Esophagus squamous epithelium (tissue), 5 donors: Measurements from ENCODE around the gene TMEM196. TPM values are rescaled to one million over a fixed set of nuclear protein-coding genes. Genes with fewer than 3 reads are reported as not detected.

Experiments
- DNase-seq: peaks from one replicate; lab custom pipeline; 2025; lab: John Stamatoyannopoulos, UW
- H3K27ac ChIP-seq, 4 donors: fragments of 200-600 bp; sonication (generic); one replicate each; pipeline ENCODE4 v1.5.1; 2016 to 2019; ENCODE audit warnings: mild to moderate bottlenecking in 1 of 4
- H3K27me3 ChIP-seq, 4 donors: fragments of 200-600 bp; sonication (generic); 1 replicate in 3 of 4; 2 replicates in 1 of 4; pipeline versions ENCODE4 v1.5.1 to v1.6.0; 2017 to 2021; ENCODE audit warnings: antibody characterized with exemption in 1 of 4
- H3K36me3 ChIP-seq, 3 donors: fragments of 200-600 bp; sonication (generic); one replicate each; pipeline ENCODE4 v1.5.1; 2016 to 2019
- H3K4me1 ChIP-seq, 3 donors: fragments of 200-600 bp; sonication (generic); one replicate each; pipeline ENCODE4 v1.5.1; 2017 to 2019
- H3K4me3 ChIP-seq, 4 donors: fragments of 200-600 bp; sonication (generic); 1 replicate in 3 of 4; 2 replicates in 1 of 4; pipeline ENCODE4 v1.5.1; 2016 to 2019; ENCODE audit warnings: mild to moderate bottlenecking in 2 of 4, moderate library complexity in 1 of 4
- H3K9me3 ChIP-seq, 3 donors: fragments of 200-600 bp; sonication (generic); one replicate each; pipeline ENCODE4 v1.5.1; 2016 to 2019
- CTCF ChIP-seq, 6 experiments: fragments of 450-650 bp in 4 of 6; fragments of 200-600 bp in 2 of 6; sonication (generic) in 2 of 6; IDR thresholded peaks; one replicate each; pipeline ENCODE4 v1.5.1; 2016 to 2019; ENCODE audit warnings: antibody characterized with exemption in 6 of 6, mild to moderate bottlenecking in 4 of 6, moderate library complexity in 4 of 6
- POLR2A ChIP-seq, 4 donors: fragments of 450-650 bp; IDR thresholded peaks; one replicate each; pipeline ENCODE4 v1.6.1; 2017; ENCODE audit warnings: antibody characterized with exemption in 4 of 4, mild to moderate bottlenecking in 4 of 4, moderate library complexity in 3 of 4
- WGBS, 2 donors: methylation state at CpG; one replicate each; pipeline ENCODE4 v1.1.5; 2018; 5-methylcytosine and 5-hydroxymethylcytosine counted together
- intact Hi-C: fragments of 100-400 bp; cut with DNase I; formaldehyde crosslinking; loops from one replicate; pipeline ENCODE4 v1.15.0; 2022
- total RNA-seq, 4 donors: library from RNA; depleted of rRNA; stranded (reverse); fragments of >200 nt; gene quantifications; one replicate each; pipeline ENCODE4 v1.1.0, GENCODE V29; 2016
- donor health status: DM: yes; HTN: yes; CAD: no.

TMEM196 gene
- total RNA-seq, 4 donors from 2014 or later, result not detected

GRCh38 chr7:19728716-19729115 lies 44.7 kb downstream of the TMEM196 start:
- no peak for TF ChIP-seq POLR2A (IDR thresholded peaks at IDR 0.05)
- no peak for TF ChIP-seq CTCF (IDR thresholded peaks at IDR 0.05)
- peaks cover 0 to 14% (median 0%) of the 10 kb centered on the region in 4 donors for H3K27me3 ChIP-seq
- WGBS, 2 donors, result 54 to 68% methylated on average over 3 of the region's 3 CpGs
- no peaks in the 10 kb centered on the region for H3K9me3 ChIP-seq
- H3K4me1 ChIP-seq, result no peaks in the 10 kb centered on the region
- intact Hi-C loops, result no loop called here
- H3K36me3 ChIP-seq, result no peaks in the 10 kb centered on the region
- DNase-seq, result no peak
- H3K4me3 ChIP-seq, result no peak overlapping the region
- no peak overlapping the region for H3K27ac ChIP-seq

- Histone ChIP-seq H3K27me3 (peaks cover 0 to 10% (median 0%) of the 10 kb centered on the region in 4 donors), H3K9me3 (no peaks in the 10 kb centered on the region)
Observed at GRCh38 chr7:19725770-19726169, 47.6 kb downstream of the TMEM196 start.

GRCh38 chr7:19715499-19715898 lies 57.9 kb downstream of the TMEM196 start:
- DNase-seq, result no peak
- intact Hi-C loops, result loop anchor here (10.0 kb wide), 1 partner anchor 879 kb away; no protein-coding TSS in a partner anchor
- Histone ChIP-seq H3K9me3 (no peaks in the 10 kb centered on the region), H3K4me1 (no peaks in the 10 kb centered on the region), H3K4me3 (no peak overlapping the region), H3K27me3 (no peaks in the 10 kb centered on the region), H3K36me3 (no peaks in the 10 kb centered on the region), H3K27ac (no peak overlapping the region)
- 32 to 33% methylated on average over 1 of the region's 1 CpG for WGBS, 2 donors
- TF ChIP-seq POLR2A (IDR thresholded peaks at IDR 0.05) (no peak), CTCF (IDR thresholded peaks at IDR 0.05) (no peak)

More at GRCh38 chr7:19725770-19726169, 47.6 kb downstream of the TMEM196 start:
- Histone ChIP-seq H3K36me3 (no peaks in the 10 kb centered on the region), H3K4me1 (no peaks in the 10 kb centered on the region), H3K27ac (no peak overlapping the region), H3K4me3 (no peak overlapping the region)
- 68 to 71% methylated on average over 5 of the region's 5 CpGs for WGBS, 2 donors
- TF ChIP-seq CTCF (IDR thresholded peaks at IDR 0.05) (no peak), POLR2A (IDR thresholded peaks at IDR 0.05) (no peak)
- DNase-seq, result no peak
- intact Hi-C loops, result no loop called here

GRCh38 chr7:19713676-19714075 lies 59.7 kb downstream of the TMEM196 start:
- H3K36me3 ChIP-seq, result no peaks in the 10 kb centered on the region
- WGBS, 2 donors, result 39 to 45% methylated on average over 1 of the region's 1 CpG
- intact Hi-C loops, result loop anchor here (10.0 kb wide), 1 partner anchor 881 kb away; no protein-coding TSS in a partner anchor
- no peaks in the 10 kb centered on the region for H3K27me3 ChIP-seq
- TF ChIP-seq POLR2A (IDR thresholded peaks at IDR 0.05) (no peak), CTCF (IDR thresholded peaks at IDR 0.05) (peak; percentile 34 to 52 (median 44))
- no peak overlapping the region for H3K27ac ChIP-seq
- H3K4me1 ChIP-seq, result peaks cover 0 to 9% (median 4%) of the 10 kb centered on the region in 3 donors
- H3K4me3 ChIP-seq, result no peak overlapping the region
- H3K9me3 ChIP-seq, result no peaks in the 10 kb centered on the region
- no peak for DNase-seq

GRCh38 chr7:19709249-19709578 lies 64.2 kb downstream of the TMEM196 start:
- intact Hi-C loops, result no loop called here
- Histone ChIP-seq H3K4me3 (peak overlapping the region in 3 of 4 donors; percentile 87 to 92 (median 89)), H3K4me1 (peaks cover 7 to 35% (median 9%) of the 10 kb centered on the region in 3 donors), H3K36me3 (peaks cover 0 to under 1% (median 0%) of the 10 kb centered on the region in 3 donors), H3K27ac (peak overlapping the region in 3 of 4 donors; percentile 72 to 85 (median 82)), H3K27me3 (no peaks in the 10 kb centered on the region), H3K9me3 (no peaks in the 10 kb centered on the region)
- WGBS, 2 donors, result 48 to 55% methylated on average over 6 of the region's 6 CpGs
- no peak for DNase-seq
- no peak for TF ChIP-seq CTCF (IDR thresholded peaks at IDR 0.05)
- no peak for TF ChIP-seq POLR2A (IDR thresholded peaks at IDR 0.05)
